ENCODE measurements around the gene ADGRF3. TPM values are rescaled to one million over a fixed set of nuclear protein-coding genes. Genes with fewer than 3 reads are reported as not detected.

The ADGRF3 gene
- total and polyA plus RNA-seq, 9 of the 15 experiments (the other 6 are each of a cell fraction or from before 2014, with no cell fraction given): 0.04 to 0.54 (median 0.16) TPM; not detected in 2

DNA sequence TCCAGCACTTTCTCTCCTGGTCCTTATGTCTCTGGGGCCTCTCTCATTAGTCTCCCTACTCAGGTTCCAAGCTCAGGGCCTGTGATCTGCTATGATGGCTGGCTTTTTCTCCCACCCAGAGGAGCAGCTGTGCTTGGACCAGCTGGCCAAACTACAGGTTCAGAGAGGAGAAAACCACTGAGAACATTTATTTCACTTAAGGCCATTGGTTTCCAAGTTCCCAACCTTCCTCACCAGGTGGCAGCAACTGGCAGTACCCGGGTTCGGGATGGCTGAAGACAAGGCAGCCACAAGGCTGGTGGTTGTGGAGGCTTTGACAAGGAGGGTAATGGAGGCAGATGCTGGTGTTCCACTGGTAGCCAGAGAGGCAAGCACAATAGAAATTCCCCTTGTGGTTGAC is 30.5 kb downstream of the ADGRF3 start (continued):
- TF ChIP-seq, protein P1, sequence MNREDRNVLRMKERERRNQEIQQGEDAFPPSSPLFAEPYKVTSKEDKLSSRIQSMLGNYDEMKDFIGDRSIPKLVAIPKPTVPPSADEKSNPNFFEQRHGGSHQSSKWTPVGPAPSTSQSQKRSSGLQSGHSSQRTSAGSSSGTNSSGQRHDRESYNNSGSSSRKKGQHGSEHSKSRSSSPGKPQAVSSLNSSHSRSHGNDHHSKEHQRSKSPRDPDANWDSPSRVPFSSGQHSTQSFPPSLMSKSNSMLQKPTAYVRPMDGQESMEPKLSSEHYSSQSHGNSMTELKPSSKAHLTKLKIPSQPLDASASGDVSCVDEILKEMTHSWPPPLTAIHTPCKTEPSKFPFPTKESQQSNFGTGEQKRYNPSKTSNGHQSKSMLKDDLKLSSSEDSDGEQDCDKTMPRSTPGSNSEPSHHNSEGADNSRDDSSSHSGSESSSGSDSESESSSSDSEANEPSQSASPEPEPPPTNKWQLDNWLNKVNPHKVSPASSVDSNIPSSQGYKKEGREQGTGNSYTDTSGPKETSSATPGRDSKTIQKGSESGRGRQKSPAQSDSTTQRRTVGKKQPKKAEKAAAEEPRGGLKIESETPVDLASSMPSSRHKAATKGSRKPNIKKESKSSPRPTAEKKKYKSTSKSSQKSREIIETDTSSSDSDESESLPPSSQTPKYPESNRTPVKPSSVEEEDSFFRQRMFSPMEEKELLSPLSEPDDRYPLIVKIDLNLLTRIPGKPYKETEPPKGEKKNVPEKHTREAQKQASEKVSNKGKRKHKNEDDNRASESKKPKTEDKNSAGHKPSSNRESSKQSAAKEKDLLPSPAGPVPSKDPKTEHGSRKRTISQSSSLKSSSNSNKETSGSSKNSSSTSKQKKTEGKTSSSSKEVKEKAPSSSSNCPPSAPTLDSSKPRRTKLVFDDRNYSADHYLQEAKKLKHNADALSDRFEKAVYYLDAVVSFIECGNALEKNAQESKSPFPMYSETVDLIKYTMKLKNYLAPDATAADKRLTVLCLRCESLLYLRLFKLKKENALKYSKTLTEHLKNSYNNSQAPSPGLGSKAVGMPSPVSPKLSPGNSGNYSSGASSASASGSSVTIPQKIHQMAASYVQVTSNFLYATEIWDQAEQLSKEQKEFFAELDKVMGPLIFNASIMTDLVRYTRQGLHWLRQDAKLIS (CRISPR knock-in tag; IDR thresholded peaks at IDR 0.05): no peak
- TF ChIP-seq HMG20B (CRISPR knock-in tag; IDR thresholded peaks at IDR 0.05): no peak
- TF ChIP-seq RB1 (IDR thresholded peaks at IDR 0.05; ENCODE audit: low read depth): no peak
- no peak for TF ChIP-seq TCFL5 (CRISPR knock-in tag; conservative IDR thresholded peaks at IDR 0.05)
- TF ChIP-seq RAD21 (CRISPR knock-in tag; conservative IDR thresholded peaks at IDR 0.05 in 1 of 2, IDR thresholded peaks at IDR 0.05 in 1 of 2): peak in 1 of 2 experiments; percentile 30; a peak in 2 of 4 replicates

DNA sequence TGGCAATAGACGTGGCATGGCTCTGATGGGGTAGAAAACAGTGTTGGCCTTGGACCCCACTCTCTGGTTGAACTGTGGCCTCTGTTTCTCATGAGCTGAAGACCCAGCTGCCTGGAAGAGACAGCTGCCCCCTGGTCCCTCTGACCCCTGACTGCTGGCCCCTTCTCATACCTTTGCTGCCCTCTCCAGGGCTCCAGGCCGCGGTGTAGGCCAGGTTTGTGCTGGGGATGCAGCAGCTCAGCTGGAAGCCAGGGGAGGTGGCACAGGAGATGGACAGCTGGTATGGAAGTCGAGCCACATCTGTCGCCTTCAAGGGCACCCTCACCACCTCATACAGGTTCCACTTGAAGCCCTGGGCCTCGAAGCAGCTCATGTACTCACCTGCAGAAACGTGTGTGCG is 32.3 kb downstream of the ADGRF3 start:
- Histone ChIP-seq H3K9me1 (ENCODE audit: control insufficient read depth, insufficient read depth, low read length) (peaks cover 3% of the 10 kb centered on the region), H3K9me3 (replicated peaks; ENCODE audit: control insufficient read depth, insufficient read depth, low read depth, low read length) (no peaks in the 10 kb centered on the region), H3K9ac (ENCODE audit: insufficient read depth in 1 of 2, low read depth in 2 of 2, low read length in 2 of 2) (no peak overlapping the region), H3K4me3 (no peak overlapping the region), H2AFZ (ENCODE audit: low read depth, low read length) (no peak overlapping the region), H3K36me3 (ENCODE audit: control insufficient read depth, insufficient read depth, low read length) (no peaks in the 10 kb centered on the region), H4K20me1 (replicated peaks; ENCODE audit: control insufficient read depth, insufficient read depth, low read length) (no peaks in the 10 kb centered on the region), H3K27me3 (ENCODE audit: control insufficient read depth in 2 of 2, insufficient read depth in 2 of 2, low read length in 2 of 2) (peaks cover 6 to 35% of the 10 kb centered on the region in 2 experiments; a peak in 4 of 5 replicates), H3K4me2 (ENCODE audit: insufficient read depth, low read length) (no peak overlapping the region), H3K4me1 (replicated peaks in 1 of 2; ENCODE audit: control insufficient read depth in 2 of 2, insufficient read depth in 2 of 2, low read length in 2 of 2) (peaks cover 15 to 37% of the 10 kb centered on the region in 2 experiments), H3K79me2 (ENCODE audit: control insufficient read depth, insufficient read depth, low read length) (no peaks in the 10 kb centered on the region), H3K27ac (ENCODE audit: extremely low read depth, low read depth, low read length) (no peak overlapping the region)
- ChIA-PET POLR2A (interaction anchor here (0.6 to 1.4 kb wide), 2 partner anchors 13 to 141 kb away, joined by 3 to 5 read pairs; no protein-coding TSS in a partner anchor), CTCF (ENCODE audit: low intra/inter-chr PET ratio) (no interaction called here)
- intact Hi-C loops (cut with micrococcal nuclease) (no loop called here), in situ Hi-C loops (cut with MboI) (no loop called here)
- peak in 2 of 4 experiments; percentile 24 to 28 for DNase-seq (ENCODE audit: extremely low read depth in 1 of 4, low spot score in 3 of 4)
- WGBS (ENCODE audit: insufficient coverage, low coverage, missing lambda C conversion rate): 15% methylated on average over 7 of the region's 8 CpGs
- peak; percentile 58 for ATAC-seq
- FAIRE-seq: no peak
- BruUV-seq (replicated peaks): no TSS peak
- no peak for TF ChIP-seq SRSF3 (IDR thresholded peaks at IDR 0.05; ENCODE audit: insufficient read depth, low read length)
- TF ChIP-seq ELF4 (CRISPR knock-in tag; IDR thresholded peaks at IDR 0.05): no peak
- no peak for TF ChIP-seq HDAC1 (IDR thresholded peaks at IDR 0.05)
- TF ChIP-seq, protein P2, sequence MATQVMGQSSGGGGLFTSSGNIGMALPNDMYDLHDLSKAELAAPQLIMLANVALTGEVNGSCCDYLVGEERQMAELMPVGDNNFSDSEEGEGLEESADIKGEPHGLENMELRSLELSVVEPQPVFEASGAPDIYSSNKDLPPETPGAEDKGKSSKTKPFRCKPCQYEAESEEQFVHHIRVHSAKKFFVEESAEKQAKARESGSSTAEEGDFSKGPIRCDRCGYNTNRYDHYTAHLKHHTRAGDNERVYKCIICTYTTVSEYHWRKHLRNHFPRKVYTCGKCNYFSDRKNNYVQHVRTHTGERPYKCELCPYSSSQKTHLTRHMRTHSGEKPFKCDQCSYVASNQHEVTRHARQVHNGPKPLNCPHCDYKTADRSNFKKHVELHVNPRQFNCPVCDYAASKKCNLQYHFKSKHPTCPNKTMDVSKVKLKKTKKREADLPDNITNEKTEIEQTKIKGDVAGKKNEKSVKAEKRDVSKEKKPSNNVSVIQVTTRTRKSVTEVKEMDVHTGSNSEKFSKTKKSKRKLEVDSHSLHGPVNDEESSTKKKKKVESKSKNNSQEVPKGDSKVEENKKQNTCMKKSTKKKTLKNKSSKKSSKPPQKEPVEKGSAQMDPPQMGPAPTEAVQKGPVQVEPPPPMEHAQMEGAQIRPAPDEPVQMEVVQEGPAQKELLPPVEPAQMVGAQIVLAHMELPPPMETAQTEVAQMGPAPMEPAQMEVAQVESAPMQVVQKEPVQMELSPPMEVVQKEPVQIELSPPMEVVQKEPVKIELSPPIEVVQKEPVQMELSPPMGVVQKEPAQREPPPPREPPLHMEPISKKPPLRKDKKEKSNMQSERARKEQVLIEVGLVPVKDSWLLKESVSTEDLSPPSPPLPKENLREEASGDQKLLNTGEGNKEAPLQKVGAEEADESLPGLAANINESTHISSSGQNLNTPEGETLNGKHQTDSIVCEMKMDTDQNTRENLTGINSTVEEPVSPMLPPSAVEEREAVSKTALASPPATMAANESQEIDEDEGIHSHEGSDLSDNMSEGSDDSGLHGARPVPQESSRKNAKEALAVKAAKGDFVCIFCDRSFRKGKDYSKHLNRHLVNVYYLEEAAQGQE (IDR thresholded peaks at IDR 0.05; ENCODE audit: borderline replicate concordance): peak; percentile 19; the same call in 1 of the 2 replicates
- TF ChIP-seq, protein P2 (CRISPR knock-in tag; IDR thresholded peaks at IDR 0.05; ENCODE audit: low read depth): no peak
